ENCODE results near the gene ACSF2.

GRCh38 chr17:50381260-50381815 is 44.7 kb upstream of the ACSF2 start:
- TF ChIP-seq GATA3 (IDR thresholded peaks at IDR 0.05; ENCODE audit: low read depth, low read length) (no peak), GATA2 (IDR thresholded peaks at IDR 0.05; ENCODE audit: low read depth, low read length) (no peak)
